Activated CD8-positive, alpha-beta T cell treated with anti-CD3 and anti-CD28 coated beads for 36 hours (primary cell): ENCODE data around the gene KATNBL1. TPM values are rescaled to one million over a fixed set of nuclear protein-coding genes. Genes with fewer than 3 reads are reported as not detected.

Experiments used
- ATAC-seq: fragments of 200-7000 bp; cut with Tn5 transposase; one replicate; pipeline ENCODE4 v1.10.0; 2021; ENCODE audit warnings: mild to moderate bottlenecking, moderate library complexity
- CTCF ChIA-PET: fragments of 350-600 bp; sonication (Branson Sonifier 250); formaldehyde crosslinking; loops from one replicate; lab custom pipeline; 2021; ENCODE audit warnings: antibody characterized with exemption; lab: Charles Lee
- POLR2A ChIA-PET: fragments of 350-600 bp; sonication (Branson Sonifier 250); formaldehyde crosslinking; loops from one replicate; lab custom pipeline; 2021; ENCODE audit warnings: antibody characterized with exemption; lab: Charles Lee
- DNase-seq: peaks from one replicate; pipeline ENCODE4 v3.0.0-alpha.2; 2020
- H3K27ac Mint-ChIP-seq: one replicate; pipeline ENCODE4 v1.8.0; 2021; ENCODE audit warnings: mild to moderate bottlenecking, mixed read lengths
- H3K27me3 Mint-ChIP-seq: one replicate; pipeline ENCODE4 v1.8.0; 2021; ENCODE audit warnings: mixed read lengths
- H3K36me3 Mint-ChIP-seq: one replicate; pipeline ENCODE4 v1.8.0; 2021; ENCODE audit warnings: low read depth, mixed read lengths
- H3K4me1 Mint-ChIP-seq: one replicate; pipeline ENCODE4 v1.8.0; 2021; ENCODE audit warnings: low read depth, mixed read lengths
- H3K4me3 Mint-ChIP-seq: one replicate; pipeline ENCODE4 v1.8.0; 2021; ENCODE audit warnings: mild to moderate bottlenecking, moderate library complexity, mixed read lengths
- H3K9me3 Mint-ChIP-seq: one replicate; pipeline ENCODE4 v1.8.0; 2021; ENCODE audit warnings: mixed read lengths
- CTCF ChIP-seq: fragments of 200-600 bp; IDR thresholded peaks from one replicate; pipeline ENCODE4 v1.8.0; 2022; ENCODE audit warnings: antibody characterized with exemption, mild to moderate bottlenecking
- intact Hi-C: fragments of 100-400 bp; cut with micrococcal nuclease; formaldehyde crosslinking; loops from one replicate; pipeline ENCODE4 v1.10.0; 2022
- total RNA-seq, 2 experiments: library from RNA; stranded (reverse); gene quantifications; one replicate each; pipeline ENCODE4 v1.2.3, GENCODE V29; 2021

KATNBL1 gene
- total RNA-seq, 2 experiments from 2014 or later: 41.6 to 45.5 TPM

GRCh38 chr15:34099914-34100313 is 110.0 kb downstream of the KATNBL1 start:
- ChIA-PET CTCF (interaction anchor here (1.4 kb wide), 2 partner anchors 37 to 110 kb away, joined by 4 to 5 read pairs; partner anchors contain the start of gene KATNBL1), POLR2A (interaction anchor here (0.7 to 1.1 kb wide), 3 partner anchors 13 to 179 kb away, joined by 3 to 4 read pairs (median 3); no protein-coding TSS in a partner anchor)

More at GRCh38 chr15:34099914-34100313, 110.0 kb downstream of the KATNBL1 start:
- DNase-seq (no peak), ATAC-seq (no peak)
- Mint-ChIP-seq H3K4me3 (peak overlapping the region; percentile 100), H3K36me3 (peaks cover 40% of the 10 kb centered on the region), H3K27ac (peak overlapping the region; percentile 42), H3K9me3 (peaks cover 14% of the 10 kb centered on the region), H3K27me3 (no peaks in the 10 kb centered on the region), H3K4me1 (peaks cover 28% of the 10 kb centered on the region)
- no peak for TF ChIP-seq CTCF
- intact Hi-C loops: loop anchor here (5.0 kb wide), 1 partner anchor 122 kb away; no protein-coding TSS in a partner anchor

Other genes with a start within 250 kb of the KATNBL1 start
- gene CHRM5, start 241.6 kb downstream of the KATNBL1 start, total RNA-seq: not detected
- gene AVEN, start 170.9 kb downstream of the KATNBL1 start, total RNA-seq: 10 to 100 TPM in 1 of 2 experiments, 1 to 10 TPM in 1; 8.8 to 13.0 TPM
- gene EMC7, start 108.2 kb downstream of the KATNBL1 start, total RNA-seq: 10 to 100 TPM; 45.0 to 49.9 TPM
- gene PGBD4, start 108.0 kb downstream of the KATNBL1 start, total RNA-seq: 1 to 10 TPM; 2.6 to 2.7 TPM
- 10 to 100 TPM; 80.6 to 83.0 TPM for gene EMC4, start 14.9 kb upstream of the KATNBL1 start, total RNA-seq
- gene SLC12A6, start 127.7 kb upstream of the KATNBL1 start, total RNA-seq: 10 to 100 TPM; 22.2 to 24.8 TPM
- 100 to 1,000 TPM; 225 to 226 TPM for gene NOP10, start 133.0 kb upstream of the KATNBL1 start, total RNA-seq
- not detected for gene NUTM1, start 133.2 kb upstream of the KATNBL1 start, total RNA-seq
- gene LPCAT4, start 157.1 kb upstream of the KATNBL1 start, total RNA-seq: 10 to 100 TPM; 55.6 to 56.9 TPM
- gene GOLGA8A, start 227.7 kb upstream of the KATNBL1 start, total RNA-seq: 100 to 1,000 TPM; 140 to 141 TPM